Fibroblast of pulmonary artery (primary cell): ENCODE results near the gene SLC25A13.

ENCODE experiments used
- DNase-seq: peaks from one replicate; pipeline ENCODE4 v3.0.0-alpha.2; 2010; ENCODE audit warnings: low read depth
- H3K4me3 ChIP-seq: replicated peaks from 2 replicates; pipeline ENCODE4 v1.5.1; 2011; ENCODE audit warnings: low read depth, mild to moderate bottlenecking, control low read depth, low read length, moderate library complexity
- TF ChIP-seq, protein P1 (sequence below): IDR thresholded peaks from 2 replicates; pipeline ENCODE4 v1.5.1; 2011; ENCODE audit warnings: mild to moderate bottlenecking, control low read depth, low read length, inconsistent platforms; ENCODE audit errors: missing control alignments

The SLC25A13 gene

DNA sequence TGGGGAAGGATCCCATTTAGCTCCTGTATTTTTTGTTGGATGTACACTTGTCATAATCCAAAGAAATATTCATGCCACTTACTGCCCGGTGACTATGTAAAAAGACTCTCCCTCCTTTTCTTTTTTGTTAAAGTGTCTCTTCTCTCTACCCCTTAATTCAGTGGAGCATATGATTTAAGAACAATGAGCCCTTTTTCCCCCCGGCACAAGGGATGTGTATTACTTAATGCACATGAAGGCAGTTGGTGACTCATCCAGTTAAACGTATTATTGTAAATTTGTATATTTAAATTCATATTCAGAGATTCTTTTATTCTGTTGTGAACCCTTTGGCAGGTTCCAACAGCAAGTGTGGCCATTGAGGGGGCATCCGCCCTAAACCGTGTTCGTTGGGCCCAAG, 241.9 kb downstream of the SLC25A13 start:
- TF ChIP-seq, protein P1, sequence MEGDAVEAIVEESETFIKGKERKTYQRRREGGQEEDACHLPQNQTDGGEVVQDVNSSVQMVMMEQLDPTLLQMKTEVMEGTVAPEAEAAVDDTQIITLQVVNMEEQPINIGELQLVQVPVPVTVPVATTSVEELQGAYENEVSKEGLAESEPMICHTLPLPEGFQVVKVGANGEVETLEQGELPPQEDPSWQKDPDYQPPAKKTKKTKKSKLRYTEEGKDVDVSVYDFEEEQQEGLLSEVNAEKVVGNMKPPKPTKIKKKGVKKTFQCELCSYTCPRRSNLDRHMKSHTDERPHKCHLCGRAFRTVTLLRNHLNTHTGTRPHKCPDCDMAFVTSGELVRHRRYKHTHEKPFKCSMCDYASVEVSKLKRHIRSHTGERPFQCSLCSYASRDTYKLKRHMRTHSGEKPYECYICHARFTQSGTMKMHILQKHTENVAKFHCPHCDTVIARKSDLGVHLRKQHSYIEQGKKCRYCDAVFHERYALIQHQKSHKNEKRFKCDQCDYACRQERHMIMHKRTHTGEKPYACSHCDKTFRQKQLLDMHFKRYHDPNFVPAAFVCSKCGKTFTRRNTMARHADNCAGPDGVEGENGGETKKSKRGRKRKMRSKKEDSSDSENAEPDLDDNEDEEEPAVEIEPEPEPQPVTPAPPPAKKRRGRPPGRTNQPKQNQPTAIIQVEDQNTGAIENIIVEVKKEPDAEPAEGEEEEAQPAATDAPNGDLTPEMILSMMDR = no peak
- H3K4me3 ChIP-seq = no peak overlapping the region
- DNase-seq = no peak

DNA sequence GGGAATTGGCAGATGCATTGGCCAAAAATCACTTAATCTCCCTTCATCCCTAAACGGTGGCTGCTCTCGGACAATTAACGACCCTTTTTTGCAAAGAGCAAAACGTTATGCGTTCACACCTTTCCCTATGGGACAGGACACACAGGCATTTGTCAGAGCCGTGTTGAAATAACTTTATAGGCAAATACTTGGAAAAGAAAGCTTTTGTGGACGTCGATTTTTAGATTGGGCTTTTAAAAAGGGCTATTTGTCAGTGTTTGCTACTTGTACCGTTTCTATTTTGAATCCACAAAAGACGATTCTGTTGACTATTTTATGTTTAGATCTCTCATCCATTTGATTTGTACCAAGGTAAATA, 245.6 kb downstream of the SLC25A13 start:
- DNase-seq = no peak
- peak overlapping the region; percentile 50 for H3K4me3 ChIP-seq
- TF ChIP-seq, protein P1 = no peak

DNA sequence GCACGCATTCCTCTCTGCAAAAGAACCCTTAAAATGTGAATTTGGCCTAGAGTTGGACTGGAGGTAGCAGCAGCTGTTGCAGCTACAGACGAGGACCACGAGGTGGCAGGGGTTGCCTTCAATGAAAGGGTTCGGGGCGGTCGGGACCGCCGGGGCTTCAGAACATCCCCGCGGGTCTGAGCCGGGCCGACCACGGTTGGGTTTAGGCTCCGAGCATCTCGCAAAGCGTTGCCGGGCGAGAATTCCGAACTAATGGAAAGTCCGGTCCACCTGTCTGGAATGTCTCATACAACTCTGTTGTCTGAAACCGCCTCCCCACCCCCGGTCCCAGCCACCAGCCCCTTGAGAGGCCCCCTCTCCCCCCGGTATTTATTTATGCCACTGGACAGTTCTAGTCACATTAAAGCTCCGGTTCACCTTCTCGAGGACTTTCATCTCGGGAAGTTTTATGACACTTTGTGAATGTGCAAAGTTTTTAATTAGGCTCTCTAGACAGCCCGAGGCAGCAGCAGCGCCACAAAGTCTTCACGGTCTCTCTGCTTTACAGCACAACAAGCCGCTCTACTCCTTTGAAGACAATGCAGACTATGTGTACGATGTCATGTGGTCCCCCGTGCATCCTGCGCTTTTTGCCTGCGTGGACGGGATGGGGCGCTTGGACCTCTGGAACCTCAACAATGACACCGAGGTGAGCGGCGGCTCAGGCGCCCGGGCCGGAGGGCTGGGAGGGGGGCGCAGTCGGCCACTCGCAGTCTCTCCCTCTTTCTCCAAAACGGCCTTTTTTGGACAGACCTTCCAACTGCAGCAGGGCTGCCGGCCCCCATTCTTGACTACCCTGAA, 246.2 kb downstream of the SLC25A13 start:
- DNase-seq = peak; percentile 63
- TF ChIP-seq, protein P1 = peak; percentile 95
- H3K4me3 ChIP-seq = peak overlapping the region; percentile 50

DNA sequence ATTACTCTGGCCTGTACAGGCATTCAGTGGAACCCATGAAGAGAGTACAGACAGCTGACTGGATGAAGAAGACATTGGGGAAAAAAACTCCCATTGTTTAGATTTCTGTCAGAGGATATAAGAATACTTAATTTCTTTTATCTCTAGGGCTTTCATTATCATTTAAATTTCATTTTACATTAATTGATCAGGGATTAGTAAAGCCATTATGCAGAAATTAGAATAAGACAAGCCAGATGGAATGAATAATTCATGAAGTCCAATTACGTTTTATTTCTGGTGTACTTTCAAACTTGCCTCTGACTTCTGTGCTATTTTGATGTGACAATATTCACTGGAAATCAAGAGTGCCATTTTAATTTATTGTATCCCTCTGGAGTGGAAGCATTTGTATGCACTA, 247.0 kb downstream of the SLC25A13 start:
- no peak for DNase-seq
- H3K4me3 ChIP-seq = no peak overlapping the region
- TF ChIP-seq, protein P1 = no peak
